HG03565 (cell line): ENCODE results near the gene KLHL25.
A peak's percentile ranks its signal among the peaks of the same experiment; 100 is the strongest.

Source experiments
- ATAC-seq: cut with Tn5 transposase; IDR thresholded peaks from one replicate; pipeline ENCODE4 v1.9.1; 2021; ENCODE audit warnings: mild to moderate bottlenecking, moderate library complexity; ENCODE audit not compliant: unreplicated experiment

The KLHL25 gene

DNA sequence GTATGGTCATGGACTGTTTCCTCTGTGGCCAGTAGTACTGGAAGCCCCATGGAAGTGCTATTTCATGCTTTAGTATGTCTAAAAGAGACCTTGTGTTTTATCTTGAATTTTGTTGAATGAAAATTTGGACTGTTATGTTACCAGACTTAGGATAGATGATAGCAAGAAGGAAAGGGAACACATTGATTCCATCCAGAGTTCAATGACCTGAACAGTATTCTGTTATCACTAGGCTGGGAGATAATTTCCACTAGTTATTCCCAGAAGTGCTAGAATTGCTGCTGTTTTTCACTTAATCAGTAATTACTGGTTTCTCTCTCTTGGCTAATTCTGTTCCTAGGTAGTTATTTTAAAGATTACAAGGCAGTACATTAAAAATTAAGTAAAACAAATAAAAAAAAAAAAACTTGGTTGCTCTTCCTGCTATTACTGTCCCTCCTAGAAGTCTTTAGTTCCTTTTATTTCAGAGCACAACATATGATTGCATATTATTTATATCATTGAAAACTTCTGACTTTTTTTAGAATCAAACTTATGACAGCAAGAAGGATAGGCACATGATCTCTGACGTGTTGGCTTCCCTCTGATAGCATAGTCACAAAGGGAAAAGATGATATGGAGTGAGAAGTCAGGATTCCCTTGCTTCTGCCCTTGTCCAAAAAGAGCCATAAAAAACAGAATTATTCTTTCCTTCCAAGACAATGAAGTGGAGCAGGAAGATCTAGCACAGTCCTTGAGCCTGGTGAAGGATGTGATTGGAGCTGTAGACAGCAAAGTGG, 72.2 kb downstream of the KLHL25 start:
- no peak for ATAC-seq

DNA sequence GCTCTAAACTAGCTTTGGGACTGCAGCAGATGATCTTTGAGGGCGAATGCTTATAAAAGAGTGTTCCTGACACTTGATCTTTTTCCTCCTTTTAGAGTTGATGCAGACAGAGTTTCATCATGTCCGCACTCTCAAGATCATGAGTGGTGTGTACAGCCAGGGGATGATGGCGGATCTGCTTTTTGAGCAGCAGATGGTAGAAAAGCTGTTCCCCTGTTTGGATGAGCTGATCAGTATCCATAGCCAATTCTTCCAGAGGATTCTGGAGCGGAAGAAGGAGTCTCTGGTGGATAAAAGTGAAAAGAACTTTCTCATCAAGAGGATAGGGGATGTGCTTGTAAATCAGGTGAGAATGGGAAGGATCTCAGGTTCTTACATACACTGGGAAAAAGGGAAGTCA, 75.7 kb downstream of the KLHL25 start:
- no peak for ATAC-seq

GRCh38 chr15:85718271-85718971, 76.3 kb downstream of the KLHL25 start:
- peak; percentile 37 for ATAC-seq

- ATAC-seq = no peak
Measured at GRCh38 chr15:85717212-85717611, 77.5 kb downstream of the KLHL25 start.

- no peak for ATAC-seq
Measured at GRCh38 chr15:85716261-85716660, 78.5 kb downstream of the KLHL25 start.

DNA sequence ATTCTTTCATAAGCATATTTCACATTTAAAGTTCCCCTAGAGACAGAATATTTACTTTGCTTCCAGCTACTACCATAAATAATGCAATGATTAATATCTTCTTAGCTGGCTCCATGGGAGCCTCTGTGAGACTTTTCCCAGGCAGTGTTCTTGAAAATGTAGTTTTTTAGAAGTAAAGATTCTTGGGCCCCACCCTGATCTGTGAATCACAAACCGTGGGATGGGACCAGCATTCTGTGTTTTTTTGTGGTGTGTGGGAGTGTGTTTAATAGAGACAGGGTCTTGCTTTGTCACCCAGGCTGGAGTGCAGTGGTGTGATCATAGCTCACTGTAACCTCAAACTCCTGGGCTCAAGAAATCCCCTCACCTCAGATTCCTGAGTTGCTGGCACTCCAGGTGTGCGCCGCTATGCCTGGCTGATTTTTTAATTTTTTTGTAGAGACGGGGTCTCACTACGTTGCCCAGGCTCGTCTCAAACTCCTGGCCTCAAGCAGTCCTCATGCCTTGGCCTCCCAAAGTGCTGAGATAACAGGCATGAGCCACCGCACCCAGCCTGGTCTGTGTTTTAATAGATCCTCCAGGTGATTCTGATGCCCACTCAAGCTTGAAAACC, 83.0 kb downstream of the KLHL25 start:
- no peak for ATAC-seq

DNA sequence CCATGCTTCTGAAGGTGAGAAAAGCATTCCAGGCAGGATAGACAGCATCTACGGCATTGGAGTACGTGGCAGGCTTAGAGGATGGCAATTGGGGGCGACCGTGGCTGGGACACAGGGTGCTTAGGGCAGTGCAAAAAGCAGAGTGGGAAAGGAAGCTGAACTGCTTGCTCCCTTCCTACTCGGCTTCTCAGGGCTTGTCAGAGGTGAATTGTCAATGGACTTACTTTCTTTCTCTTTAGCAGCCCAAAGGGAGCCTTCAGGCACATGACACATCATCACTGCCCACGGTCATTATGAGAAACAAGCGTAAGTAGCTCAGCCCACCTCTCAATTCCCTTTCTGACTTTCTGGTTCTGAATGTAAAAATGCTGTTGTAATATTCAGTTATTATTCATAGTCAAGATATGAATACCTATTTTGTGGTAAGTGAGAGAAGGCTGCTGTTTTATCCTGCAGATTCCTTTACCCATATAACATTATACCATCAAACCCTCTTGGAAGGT, 84.3 kb downstream of the KLHL25 start:
- peak; percentile 54 for ATAC-seq
